ENCODE data around the gene NAALADL2. TPM values are rescaled to one million over a fixed set of nuclear protein-coding genes. Genes with fewer than 3 reads are reported as not detected.

NAALADL2 gene
- total and polyA plus RNA-seq, 2 donors (not counting 3 experiments of a cell fraction or from before 2014, with no cell fraction given), result 1.1 to 4.0 TPM

GRCh38 chr3:175301741-175302140, 442.6 kb downstream of the NAALADL2 start:
- no peaks in the 10 kb centered on the region for H3K4me1 ChIP-seq (ENCODE audit: control insufficient read depth, extremely low read depth, insufficient read depth, low read length)
- POLR2A ChIA-PET, result no interaction called here
- no peaks in the 10 kb centered on the region for H3K79me2 ChIP-seq (ENCODE audit: control insufficient read depth, insufficient read depth, low read length)
- no peaks in the 10 kb centered on the region for H3K27me3 ChIP-seq (ENCODE audit: control insufficient read depth in 2 of 2, insufficient read depth in 2 of 2, low read length in 2 of 2)
- H3K4me2 ChIP-seq (ENCODE audit: insufficient read depth, low read length), result no peak overlapping the region
- intact Hi-C loops (cut with micrococcal nuclease), result no loop called here
- CTCF ChIA-PET, result no interaction called here
- TF ChIP-seq CTCF (IDR thresholded peaks at IDR 0.05; ENCODE audit: extremely low read depth in 1 of 2, insufficient read depth in 1 of 2, low read depth in 1 of 2, low read length in 2 of 2), result no peak
- TF ChIP-seq JUN (IDR thresholded peaks at IDR 0.05; ENCODE audit: borderline replicate concordance, insufficient read depth, insufficient read length, low read depth), result no peak
- TF ChIP-seq GATA2 (IDR thresholded peaks at IDR 0.05; ENCODE audit: insufficient read depth, insufficient read length, low read depth, low read length), result no peak
- no peak for TF ChIP-seq POLR2A (IDR thresholded peaks at IDR 0.05; ENCODE audit: low read depth, low read length)
- no peak for TF ChIP-seq MAX (IDR thresholded peaks at IDR 0.05; ENCODE audit: insufficient read depth, insufficient read length)
- no peak for TF ChIP-seq POLR2AphosphoS5 (IDR thresholded peaks at IDR 0.05; ENCODE audit: insufficient read depth, low read depth, low read length)
- TF ChIP-seq FOS (IDR thresholded peaks at IDR 0.05; ENCODE audit: borderline replicate concordance, insufficient read depth, low read length), result no peak
- no peak for TF ChIP-seq EZH2 (IDR thresholded peaks at IDR 0.05; ENCODE audit: borderline replicate concordance, low read depth, low read length, severe bottlenecking)
- TF ChIP-seq MYC (IDR thresholded peaks at IDR 0.05; ENCODE audit: low read depth, low read length), result no peak
- H2AFZ ChIP-seq (ENCODE audit: low read depth, low read length), result no peak overlapping the region
- no peak overlapping the region for H3K4me3 ChIP-seq (replicated peaks in 1 of 3; ENCODE audit: insufficient read depth in 1 of 3, low read depth in 1 of 3, low read length in 3 of 3)
- BruUV-seq (replicated peaks), result no TSS peak
- H3K9me1 ChIP-seq (replicated peaks; ENCODE audit: control insufficient read depth, extremely low read depth, insufficient read depth, low read length), result no peaks in the 10 kb centered on the region
- no peak overlapping the region for H3K9ac ChIP-seq (replicated peaks; ENCODE audit: extremely low read depth, insufficient read depth, low read length)
- dilution Hi-C loops (cut with MboI; ENCODE audit: extremely low pct_ligation_motif_present, low sequenced_read_pairs), result no loop called here
- H3K9me3 ChIP-seq (replicated peaks; ENCODE audit: control insufficient read depth, insufficient read depth, low read length), result no peaks in the 10 kb centered on the region
- no peaks in the 10 kb centered on the region for H3K36me3 ChIP-seq (ENCODE audit: control insufficient read depth in 2 of 2, extremely low read depth in 1 of 2, insufficient read depth in 2 of 2, low read length in 2 of 2)
- DNase-seq (ENCODE audit: low read depth, low spot score) (no peak), FAIRE-seq (no peak)
- H4K20me1 ChIP-seq (replicated peaks; ENCODE audit: control insufficient read depth, extremely low read depth, insufficient read depth, low read length), result no peaks in the 10 kb centered on the region
- H3K27ac ChIP-seq (ENCODE audit: insufficient read depth, low read depth, low read length), result no peak overlapping the region

All from endothelial cell of umbilical vein (primary cell).